HG03521 (cell line): ENCODE results near the gene DYRK1A.

ENCODE experiments used
- ATAC-seq: cut with Tn5 transposase; IDR thresholded peaks from one replicate; pipeline ENCODE4 v1.9.1; 2021; ENCODE audit warnings: mild to moderate bottlenecking, moderate library complexity; ENCODE audit not compliant: unreplicated experiment

Gene DYRK1A

GRCh38 chr21:37563641-37564340, 197.2 kb downstream of the DYRK1A start:
- peak; percentile 93 for ATAC-seq

GRCh38 chr21:37564341-37564923, 197.9 kb downstream of the DYRK1A start:
- peak; percentile 29 for ATAC-seq

- no peak for ATAC-seq
Observed at GRCh38 chr21:37564924-37565529, 198.5 kb downstream of the DYRK1A start.

GRCh38 chr21:37565530-37566223, 199.1 kb downstream of the DYRK1A start:
- no peak for ATAC-seq

GRCh38 chr21:37566790-37567615, 200.4 kb downstream of the DYRK1A start:
- no peak for ATAC-seq

GRCh38 chr21:37568415-37568814, 201.8 kb downstream of the DYRK1A start:
- no peak for ATAC-seq

- no peak for ATAC-seq
Observed at GRCh38 chr21:37568916-37569315, 202.3 kb downstream of the DYRK1A start.

GRCh38 chr21:37571442-37571841, 204.9 kb downstream of the DYRK1A start:
- ATAC-seq, result no peak

- no peak for ATAC-seq
Observed at GRCh38 chr21:37574316-37574715, 207.7 kb downstream of the DYRK1A start.

GRCh38 chr21:37574751-37575150, 208.2 kb downstream of the DYRK1A start:
- ATAC-seq, result no peak

GRCh38 chr21:37575580-37575979, 209.0 kb downstream of the DYRK1A start:
- no peak for ATAC-seq
